Left lobe of liver (tissue), 2 donors: Measurements from ENCODE around the gene RHEB. TPM values are rescaled to one million over a fixed set of nuclear protein-coding genes. Genes with fewer than 3 reads are reported as not detected.

Experiments used
- ATAC-seq: fragments of 200-7000 bp; cut with Tn5 transposase; one replicate; pipeline ENCODE4 v1.9.1; 2020; ENCODE audit warnings: mild to moderate bottlenecking, moderate library complexity
- DNase-seq: peaks from one replicate; pipeline ENCODE4 v3.0.0-alpha.2; 2020; ENCODE audit warnings: low spot score
- total RNA-seq: library from RNA; stranded (reverse); gene quantifications from one replicate; pipeline ENCODE4 v1.2.1, GENCODE V29; 2021
- donor health status: DM: no; HTN: no; CAD: no; lungs with moderate emphysema.
- donor health status: DM: no; HTN: yes; CAD: no.

The RHEB gene
- total RNA-seq, 1 donor from 2014 or later = 34.0 TPM

- DNase-seq (no peak), ATAC-seq (no peak)
These were observed 83.7 kb downstream of the RHEB start for GRCh38 chr7:151435971-151436370.

GRCh38 chr7:151435103-151435916 lies 84.4 kb downstream of the RHEB start:
- no peak for DNase-seq
- no peak for ATAC-seq

- DNase-seq (no peak), ATAC-seq (no peak)
These were observed 85.1 kb downstream of the RHEB start for GRCh38 chr7:151434549-151434948.

GRCh38 chr7:151433721-151434400 lies 85.8 kb downstream of the RHEB start:
- DNase-seq (no peak), ATAC-seq (no peak)

GRCh38 chr7:151432658-151433521 lies 86.8 kb downstream of the RHEB start:
- no peak for DNase-seq
- no peak for ATAC-seq

- no peak for DNase-seq
These were observed 87.9 kb downstream of the RHEB start for GRCh38 chr7:151431768-151432311.

GRCh38 chr7:151431281-151431767 lies 88.4 kb downstream of the RHEB start:
- DNase-seq (no peak), ATAC-seq (no peak)

More at GRCh38 chr7:151431768-151432311, 87.9 kb downstream of the RHEB start:
- ATAC-seq = no peak

- DNase-seq = no peak
- no peak for ATAC-seq
These were observed 89.1 kb downstream of the RHEB start for GRCh38 chr7:151430391-151431205.

GRCh38 chr7:151429560-151430331 lies 89.9 kb downstream of the RHEB start:
- DNase-seq (no peak), ATAC-seq (peak; percentile 32)

GRCh38 chr7:151429237-151429559 lies 90.5 kb downstream of the RHEB start:
- ATAC-seq (no peak), DNase-seq (no peak)

GRCh38 chr7:151428378-151429236 lies 91.1 kb downstream of the RHEB start:
- ATAC-seq (peak; percentile 12), DNase-seq (no peak)

- DNase-seq (no peak), ATAC-seq (no peak)
These were observed 91.9 kb downstream of the RHEB start for GRCh38 chr7:151427705-151428377.

- DNase-seq (no peak), ATAC-seq (no peak)
These were observed 92.6 kb downstream of the RHEB start for GRCh38 chr7:151426904-151427704.

- ATAC-seq (no peak), DNase-seq (no peak)
These were observed 93.2 kb downstream of the RHEB start for GRCh38 chr7:151426441-151426903.

GRCh38 chr7:151425670-151426440 lies 93.8 kb downstream of the RHEB start:
- DNase-seq (no peak), ATAC-seq (peak; percentile 41)

- ATAC-seq (no peak), DNase-seq (no peak)
These were observed 94.9 kb downstream of the RHEB start for GRCh38 chr7:151424799-151425198.
